Smooth muscle cell (in vitro differentiated cells): ENCODE results near the gene LASP1. TPM values are rescaled to one million over a fixed set of nuclear protein-coding genes. Genes with fewer than 3 reads are reported as not detected.

ENCODE experiments used
- DNase-seq: peaks from one replicate; lab custom pipeline; 2025; ENCODE audit not compliant: unreplicated experiment; lab: John Stamatoyannopoulos, UW
- H2AFZ ChIP-seq: fragments of 200-600 bp; sonication (generic); 2 replicates; pipeline ENCODE4 v1.6.0; 2016; ENCODE audit warnings: antibody characterized with exemption, low read depth, mild to moderate bottlenecking
- H3F3A ChIP-seq: fragments of 200-600 bp; sonication (generic); 2 replicates; pipeline ENCODE4 v1.6.0; 2017; ENCODE audit warnings: antibody characterized with exemption, low read depth
- H3K27ac ChIP-seq: fragments of 200-600 bp; sonication (generic); 2 replicates; pipeline ENCODE4 v1.5.1; 2016; ENCODE audit warnings: low read depth, mild to moderate bottlenecking
- H3K27me3 ChIP-seq: fragments of 200-600 bp; sonication (generic); 2 replicates; pipeline ENCODE4 v1.6.1; 2016; ENCODE audit warnings: low read depth, mild to moderate bottlenecking
- H3K36me3 ChIP-seq: fragments of 200-600 bp; sonication (generic); 2 replicates; pipeline ENCODE4 v1.5.1; 2016; ENCODE audit warnings: low read depth
- H3K4me1 ChIP-seq: fragments of 200-600 bp; sonication (generic); 2 replicates; pipeline ENCODE4 v1.5.1; 2016; ENCODE audit warnings: low read depth
- H3K4me2 ChIP-seq: fragments of 200-600 bp; sonication (generic); 2 replicates; pipeline ENCODE4 v1.6.0; 2016; ENCODE audit warnings: mild to moderate bottlenecking
- H3K4me3 ChIP-seq: fragments of 200-600 bp; sonication (generic); 2 replicates; pipeline ENCODE4 v1.5.1; 2016; ENCODE audit warnings: mild to moderate bottlenecking
- H3K79me2 ChIP-seq: fragments of 200-600 bp; sonication (generic); 2 replicates; pipeline ENCODE4 v1.6.0; 2016; ENCODE audit warnings: low read depth, mild to moderate bottlenecking
- H3K9ac ChIP-seq: fragments of 200-600 bp; sonication (generic); 2 replicates; pipeline ENCODE4 v1.6.0; 2016; ENCODE audit warnings: low read depth
- H3K9me3 ChIP-seq: fragments of 200-600 bp; sonication (generic); replicated peaks from 2 replicates; pipeline ENCODE4 v1.5.1; 2016; ENCODE audit warnings: low read depth
- H4K20me1 ChIP-seq: fragments of 200-600 bp; sonication (generic); 2 replicates; pipeline ENCODE4 v1.6.0; 2016; ENCODE audit warnings: low read depth
- WGBS: methylation state at CpG from one replicate; pipeline ENCODE4 v1.1.7; 2016; ENCODE audit warnings: low lambda C conversion rate; 5-methylcytosine and 5-hydroxymethylcytosine counted together
- polyA plus RNA-seq: library from polyadenylated mRNA; unstranded; fragments of >200 nt; fragmentation: Nextera tagmentation; extraction: Ambion mirVana; gene quantifications from 2 replicates; pipeline ENCODE4 v1.2.1, GENCODE V29; 2016
- total RNA-seq: library from RNA; depleted of rRNA; stranded (reverse); fragments of >200 nt; gene quantifications from 2 replicates; pipeline ENCODE4 v1.2.3, GENCODE V29; 2014
- TF ChIP-seq, protein P1 (sequence below): fragments of 200-600 bp; sonication (generic); IDR thresholded peaks from 2 replicates; pipeline ENCODE4 v1.5.1; 2017; ENCODE audit warnings: borderline replicate concordance, mild to moderate bottlenecking, antibody characterized with exemption; ENCODE audit not compliant: insufficient read depth, poor library complexity, severe bottlenecking

The LASP1 gene
- total and polyA plus RNA-seq, 2 experiments from 2014 or later = 130 to 133 TPM

GRCh38 chr17:38894276-38894675, 24.4 kb downstream of the LASP1 start:
- no peak for DNase-seq
- peaks cover 100% of the 10 kb centered on the region for H4K20me1 ChIP-seq
- peaks cover 40% of the 10 kb centered on the region for H3K4me1 ChIP-seq
- H3K36me3 ChIP-seq = no peaks in the 10 kb centered on the region
- H3K27ac ChIP-seq = peak overlapping the region; percentile 68
- TF ChIP-seq, protein P1, sequence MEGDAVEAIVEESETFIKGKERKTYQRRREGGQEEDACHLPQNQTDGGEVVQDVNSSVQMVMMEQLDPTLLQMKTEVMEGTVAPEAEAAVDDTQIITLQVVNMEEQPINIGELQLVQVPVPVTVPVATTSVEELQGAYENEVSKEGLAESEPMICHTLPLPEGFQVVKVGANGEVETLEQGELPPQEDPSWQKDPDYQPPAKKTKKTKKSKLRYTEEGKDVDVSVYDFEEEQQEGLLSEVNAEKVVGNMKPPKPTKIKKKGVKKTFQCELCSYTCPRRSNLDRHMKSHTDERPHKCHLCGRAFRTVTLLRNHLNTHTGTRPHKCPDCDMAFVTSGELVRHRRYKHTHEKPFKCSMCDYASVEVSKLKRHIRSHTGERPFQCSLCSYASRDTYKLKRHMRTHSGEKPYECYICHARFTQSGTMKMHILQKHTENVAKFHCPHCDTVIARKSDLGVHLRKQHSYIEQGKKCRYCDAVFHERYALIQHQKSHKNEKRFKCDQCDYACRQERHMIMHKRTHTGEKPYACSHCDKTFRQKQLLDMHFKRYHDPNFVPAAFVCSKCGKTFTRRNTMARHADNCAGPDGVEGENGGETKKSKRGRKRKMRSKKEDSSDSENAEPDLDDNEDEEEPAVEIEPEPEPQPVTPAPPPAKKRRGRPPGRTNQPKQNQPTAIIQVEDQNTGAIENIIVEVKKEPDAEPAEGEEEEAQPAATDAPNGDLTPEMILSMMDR = no peak
- peak overlapping the region; percentile 64 for H3K4me2 ChIP-seq
- no peak overlapping the region for H3K4me3 ChIP-seq
- WGBS = 58% methylated on average over 7 of the region's 7 CpGs
- peaks cover 20% of the 10 kb centered on the region for H3K79me2 ChIP-seq
- peaks cover 49% of the 10 kb centered on the region for H3F3A ChIP-seq
- H2AFZ ChIP-seq = no peak overlapping the region
- H3K9ac ChIP-seq = no peak overlapping the region
- H3K9me3 ChIP-seq = no peaks in the 10 kb centered on the region
- no peaks in the 10 kb centered on the region for H3K27me3 ChIP-seq

DNA sequence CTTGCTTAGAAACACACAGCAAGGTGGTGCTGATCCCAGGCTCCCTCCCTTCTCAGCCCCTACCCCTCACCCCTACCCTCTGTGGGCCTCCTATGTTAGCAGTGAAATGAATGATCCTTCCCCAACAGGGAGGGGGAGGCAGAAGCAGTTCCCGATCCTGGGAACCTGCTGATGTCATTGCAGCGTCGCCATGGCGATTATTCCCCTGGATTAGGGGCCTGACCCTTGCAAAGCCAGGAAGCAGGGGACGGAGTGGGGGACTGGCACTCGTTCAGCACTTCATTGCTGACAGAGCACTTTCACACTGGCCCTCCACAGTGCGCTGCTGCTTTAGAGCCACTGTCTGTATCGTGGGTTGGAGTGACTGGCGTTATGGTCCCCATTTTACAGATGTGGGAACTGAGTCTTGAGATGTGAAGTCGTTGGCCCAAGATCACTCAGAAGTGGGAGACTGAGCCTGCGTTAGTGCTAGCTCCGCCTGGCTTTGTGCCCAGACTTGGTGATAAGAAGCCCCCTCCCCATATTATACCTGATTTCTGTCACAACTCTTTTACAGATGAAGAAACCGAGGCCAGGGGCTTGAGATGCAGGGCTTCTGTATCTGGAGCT, 26.6 kb downstream of the LASP1 start:
- no peak overlapping the region for H3K4me3 ChIP-seq
- no peaks in the 10 kb centered on the region for H3K36me3 ChIP-seq
- H3K79me2 ChIP-seq = peaks cover 5% of the 10 kb centered on the region
- no peak for DNase-seq
- WGBS = 41% methylated on average over 13 of the region's 13 CpGs
- TF ChIP-seq, protein P1 = no peak
- H3K27me3 ChIP-seq = no peaks in the 10 kb centered on the region
- peak overlapping the region; percentile 24 for H3K9ac ChIP-seq
- peak overlapping the region; percentile 56 for H3K27ac ChIP-seq
- peaks cover 50% of the 10 kb centered on the region for H3K4me1 ChIP-seq
- H2AFZ ChIP-seq = no peak overlapping the region
- H3K9me3 ChIP-seq = no peaks in the 10 kb centered on the region
- peak overlapping the region; percentile 55 for H3K4me2 ChIP-seq
- H3F3A ChIP-seq = peaks cover 55% of the 10 kb centered on the region
- peaks cover 100% of the 10 kb centered on the region for H4K20me1 ChIP-seq

- TF ChIP-seq, protein P1 = no peak
- H2AFZ ChIP-seq = no peak overlapping the region
- H4K20me1 ChIP-seq = peaks cover 100% of the 10 kb centered on the region
- peaks cover 11% of the 10 kb centered on the region for H3K79me2 ChIP-seq
- H3K9ac ChIP-seq = no peak overlapping the region
- H3F3A ChIP-seq = peaks cover 52% of the 10 kb centered on the region
- H3K27ac ChIP-seq = peak overlapping the region; percentile 56
- no peak overlapping the region for H3K4me3 ChIP-seq
- no peak overlapping the region for H3K4me2 ChIP-seq
- DNase-seq = no peak
- H3K4me1 ChIP-seq = peaks cover 52% of the 10 kb centered on the region
- no peaks in the 10 kb centered on the region for H3K9me3 ChIP-seq
- H3K27me3 ChIP-seq = no peaks in the 10 kb centered on the region
- no peaks in the 10 kb centered on the region for H3K36me3 ChIP-seq
- WGBS = 90% methylated on average over 6 of the region's 6 CpGs
Observed at GRCh38 chr17:38897176-38897575, 27.3 kb downstream of the LASP1 start.
